Measurements from ENCODE around the gene GRIN2A.

- TF ChIP-seq BRF2 (CRISPR knock-in tag; IDR thresholded peaks at IDR 0.05) (no peak), HNRNPLL (IDR thresholded peaks at IDR 0.05; ENCODE audit: low read depth, low read length, poor library complexity, severe bottlenecking) (no peak), ELK4 (CRISPR knock-in tag; IDR thresholded peaks at IDR 0.05; ENCODE audit: borderline replicate concordance) (no peak), ZNF580 (CRISPR knock-in tag; IDR thresholded peaks at IDR 0.05; ENCODE audit: borderline replicate concordance, low read depth) (no peak), ZBTB33 (CRISPR knock-in tag; IDR thresholded peaks at IDR 0.05) (no peak), ZBTB37 (CRISPR knock-in tag; IDR thresholded peaks at IDR 0.05) (no peak), SP2 (CRISPR knock-in tag; IDR thresholded peaks at IDR 0.05) (no peak), BCLAF1 (IDR thresholded peaks at IDR 0.05) (no peak), FOSL1 (CRISPR knock-in tag; IDR thresholded peaks at IDR 0.05; ENCODE audit: borderline replicate concordance) (no peak), SRSF9 (IDR thresholded peaks at IDR 0.05; ENCODE audit: borderline replicate concordance, insufficient read depth, low read depth, low read length, poor library complexity, severe bottlenecking) (no peak), CHD2 (IDR thresholded peaks at IDR 0.05; ENCODE audit: low read depth, low read length) (no peak), ZBTB49 (CRISPR knock-in tag; IDR thresholded peaks at IDR 0.05; ENCODE audit: borderline replicate concordance) (no peak), MYNN (CRISPR knock-in tag; IDR thresholded peaks at IDR 0.05; ENCODE audit: low read depth) (no peak), CC2D1A (CRISPR knock-in tag; IDR thresholded peaks at IDR 0.05) (no peak)
These were observed 364.6 kb downstream of the GRIN2A start for GRCh38 chr16:9817586-9817985.

All from HepG2 (cell line).